ENCODE results near the gene ZNF124. TPM values are rescaled to one million over a fixed set of nuclear protein-coding genes. Genes with fewer than 3 reads are reported as not detected.
"Not testable (repeated sequence)": the region's sequence is repeated elsewhere in the genome, so short reads cannot be mapped to it uniquely, and the experiment has no call there.

ZNF124 gene
- total RNA-seq, 2 donors from 2014 or later = 31.6 to 43.2 TPM

GRCh38 chr1:247165674-247166073, 6.1 kb downstream of the ZNF124 start:
- intact Hi-C loops (cut with DNase I) = no loop called here
- Histone ChIP-seq H3K36me3 (no peaks in the 10 kb centered on the region), H3K4me3 (no peak overlapping the region), H3K4me1 (no peaks in the 10 kb centered on the region), H3K27me3 (no peaks in the 10 kb centered on the region), H3K9ac (ENCODE audit: low read depth in 2 of 2, low read length in 2 of 2) (no peak overlapping the region), H3K27ac (no peak overlapping the region), H3K9me3 (no peaks in the 10 kb centered on the region)
- no peak for DNase-seq
- no peak for TF ChIP-seq CTCF (IDR thresholded peaks at IDR 0.05)

- Histone ChIP-seq H3K27me3 (no peaks in the 10 kb centered on the region), H3K9me3 (peaks cover 3% of the 10 kb centered on the region), H3K4me1 (no peaks in the 10 kb centered on the region), H3K9ac (ENCODE audit: low read depth in 2 of 2, low read length in 2 of 2) (no peak overlapping the region), H3K27ac (no peak overlapping the region), H3K36me3 (no peaks in the 10 kb centered on the region), H3K4me3 (no peak overlapping the region)
- DNase-seq = no peak
- TF ChIP-seq CTCF (IDR thresholded peaks at IDR 0.05) = no peak
- intact Hi-C loops (cut with DNase I) = no loop called here
Observed at GRCh38 chr1:247164694-247165093, 7.1 kb downstream of the ZNF124 start.

- no peak for DNase-seq
- Histone ChIP-seq H3K9ac (ENCODE audit: low read depth in 2 of 2, low read length in 2 of 2) (no peak overlapping the region), H3K4me1 (no peaks in the 10 kb centered on the region), H3K9me3 (peaks cover 29% of the 10 kb centered on the region), H3K36me3 (peaks cover 24% of the 10 kb centered on the region), H3K4me3 (no peak overlapping the region), H3K27me3 (no peaks in the 10 kb centered on the region), H3K27ac (no peak overlapping the region)
- intact Hi-C loops (cut with DNase I) = no loop called here
- TF ChIP-seq CTCF (IDR thresholded peaks at IDR 0.05) = no peak
Observed at GRCh38 chr1:247156787-247157232, 15.0 kb downstream of the ZNF124 start.

DNA sequence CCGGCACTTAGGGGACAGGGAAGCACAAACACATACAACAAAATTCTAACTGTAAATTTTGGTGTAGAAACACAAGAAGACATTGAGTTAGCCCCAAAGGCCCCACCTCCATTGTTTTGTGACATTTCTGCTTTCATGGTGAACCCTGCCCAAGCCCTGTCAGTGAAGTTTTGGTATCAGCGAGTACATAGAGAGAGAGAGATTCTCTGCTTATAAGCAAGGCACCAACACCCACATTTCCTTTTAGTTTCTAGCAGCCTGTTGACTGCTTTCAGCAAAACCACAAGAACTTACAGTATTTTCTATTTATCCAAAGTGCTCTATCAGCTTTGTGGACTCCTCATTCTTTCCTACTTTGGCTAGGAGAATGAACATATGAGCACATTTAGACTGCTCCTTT, 24.0 kb downstream of the ZNF124 start:
- intact Hi-C loops (cut with DNase I) = no loop called here
- Histone ChIP-seq H3K9ac (ENCODE audit: low read depth in 2 of 2, low read length in 2 of 2) (no peak overlapping the region), H3K27ac (no peak overlapping the region), H3K27me3 (no peaks in the 10 kb centered on the region), H3K4me1 (no peaks in the 10 kb centered on the region), H3K36me3 (no peaks in the 10 kb centered on the region), H3K9me3 (peaks cover 4% of the 10 kb centered on the region), H3K4me3 (no peak overlapping the region)
- TF ChIP-seq CTCF (IDR thresholded peaks at IDR 0.05) = no peak
- no peak for DNase-seq

DNA sequence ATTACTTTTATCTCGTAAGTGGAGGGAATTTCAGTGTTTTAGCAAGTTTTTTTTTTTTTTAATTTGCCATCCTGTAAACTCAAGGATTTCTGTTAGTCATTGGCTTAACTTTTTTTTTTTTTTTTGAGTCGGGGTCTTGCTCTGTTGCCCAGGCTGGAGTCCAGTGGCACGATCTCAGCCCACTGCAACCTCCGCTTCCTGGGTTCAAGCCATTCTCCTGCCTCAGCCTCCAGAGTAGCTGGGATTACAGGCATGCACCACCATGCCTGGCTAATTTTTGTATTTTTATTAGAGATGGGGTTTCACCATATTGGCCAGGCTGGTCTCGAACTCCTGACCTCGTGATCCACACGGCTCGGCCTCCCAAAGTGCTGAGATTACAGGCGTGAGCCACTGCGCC, 24.7 kb downstream of the ZNF124 start:
- not testable (repeated sequence) for H3K4me1 ChIP-seq

GRCh38 chr1:247146671-247147070, 25.1 kb downstream of the ZNF124 start:
- Histone ChIP-seq H3K36me3 (no peaks in the 10 kb centered on the region), H3K9ac (ENCODE audit: low read depth in 2 of 2, low read length in 2 of 2) (no peak overlapping the region), H3K4me3 (no peak overlapping the region), H3K27me3 (no peaks in the 10 kb centered on the region), H3K4me1 (no peaks in the 10 kb centered on the region), H3K27ac (no peak overlapping the region), H3K9me3 (peaks cover 3% of the 10 kb centered on the region)
- intact Hi-C loops (cut with DNase I) = no loop called here
- DNase-seq = no peak
- no peak for TF ChIP-seq CTCF (IDR thresholded peaks at IDR 0.05)

More for the DNA sequence above, 24.7 kb downstream of the ZNF124 start:
- H3K27me3 ChIP-seq; H3K9ac ChIP-seq (ENCODE audit: low read depth in 2 of 2, low read length in 2 of 2); H3K4me3 ChIP-seq; H3K36me3 ChIP-seq; H3K9me3 ChIP-seq; intact Hi-C loops (cut with DNase I); H3K27ac ChIP-seq; DNase-seq: not testable (repeated sequence)

Data from colonic mucosa (tissue), 4 donors.